Smooth muscle cell of the brain vasculature (primary cell): Measurements from ENCODE around the gene MAP2K3.

ENCODE experiments used
- DNase-seq: peaks from one replicate; pipeline ENCODE4 v3.0.0-alpha.2; 2012; ENCODE audit warnings: low read depth, low spot score

Gene MAP2K3

GRCh38 chr17:21284319-21285163 lies at the start of gene MAP2K3:
Gene MAP2K3, plus strand, starts transcription at chr17:21284711. Its CDS starts 210 bp downstream, at chr17:21284921.
- DNase-seq = peak; percentile 97

GRCh38 chr17:21235921-21236320 lies 48.6 kb upstream of the MAP2K3 start:
- DNase-seq = no peak

- no peak for DNase-seq
Measured at GRCh38 chr17:21239680-21240368, 44.7 kb upstream of the MAP2K3 start.

- DNase-seq = no peak
Measured at GRCh38 chr17:21240369-21241055, 44.0 kb upstream of the MAP2K3 start.

- DNase-seq = no peak
Measured at GRCh38 chr17:21241564-21241963, 42.9 kb upstream of the MAP2K3 start.

GRCh38 chr17:21242026-21242697 lies 42.3 kb upstream of the MAP2K3 start:
- no peak for DNase-seq

GRCh38 chr17:21242780-21243515 lies 41.6 kb upstream of the MAP2K3 start:
- DNase-seq = no peak

GRCh38 chr17:21243516-21244303 lies 40.8 kb upstream of the MAP2K3 start:
- no peak for DNase-seq

GRCh38 chr17:21245639-21246084 lies 38.8 kb upstream of the MAP2K3 start:
- DNase-seq = no peak

GRCh38 chr17:21246698-21247097 lies 37.8 kb upstream of the MAP2K3 start:
- no peak for DNase-seq

GRCh38 chr17:21247552-21248258 lies 36.8 kb upstream of the MAP2K3 start:
- DNase-seq = no peak

- DNase-seq = no peak
Measured at GRCh38 chr17:21248500-21248899, 36.0 kb upstream of the MAP2K3 start.

GRCh38 chr17:21249086-21249795 lies 35.3 kb upstream of the MAP2K3 start:
- no peak for DNase-seq

- no peak for DNase-seq
Measured at GRCh38 chr17:21249920-21250703, 34.4 kb upstream of the MAP2K3 start.

GRCh38 chr17:21250854-21251253 lies 33.7 kb upstream of the MAP2K3 start:
- no peak for DNase-seq

GRCh38 chr17:21251337-21252010 lies 33.0 kb upstream of the MAP2K3 start:
- DNase-seq = no peak

- DNase-seq = no peak
Measured at GRCh38 chr17:21252289-21252795, 32.2 kb upstream of the MAP2K3 start.
